Sigmoid colon (tissue), 7 donors: Measurements from ENCODE around the gene ACTN1. TPM values are rescaled to one million over a fixed set of nuclear protein-coding genes. Genes with fewer than 3 reads are reported as not detected.

Experiments
- DNase-seq: peaks from one replicate; pipeline ENCODE4 v3.0.0-alpha.2; 2019
- H3K27ac ChIP-seq, 4 donors: fragments of 200-600 bp; sonication (generic); one replicate each; pipeline ENCODE4 v1.5.1; 2016 to 2019; ENCODE audit warnings: mild to moderate bottlenecking in 1 of 4
- H3K27me3 ChIP-seq, 3 donors: fragments of 200-600 bp; sonication (generic); one replicate each; pipeline ENCODE4 v1.5.1; 2019; ENCODE audit warnings: mild to moderate bottlenecking in 1 of 3
- H3K36me3 ChIP-seq, 4 donors: fragments of 200-600 bp; sonication (generic); one replicate each; pipeline ENCODE4 v1.5.1; 2016 to 2019
- H3K4me1 ChIP-seq, 4 donors: fragments of 200-600 bp; sonication (generic); one replicate each; pipeline ENCODE4 v1.5.1; 2017 to 2019
- H3K4me3 ChIP-seq, 4 donors: fragments of 200-600 bp; sonication (generic); one replicate each; pipeline ENCODE4 v1.5.1; 2017 to 2019; ENCODE audit warnings: mild to moderate bottlenecking in 2 of 4, moderate library complexity in 1 of 4
- H3K9me3 ChIP-seq, 4 donors: fragments of 200-600 bp in 3 of 4; sonication (generic) in 3 of 4; one replicate each; pipeline versions ENCODE4 v1.5.1 to v1.6.1; 2013 to 2019
- CTCF ChIP-seq, 4 experiments: fragments of 450-650 bp in 3 of 4; fragments of 200-600 bp in 1 of 4; IDR thresholded peaks; one replicate each; pipeline ENCODE4 v1.5.1; 2016 to 2019; ENCODE audit warnings: antibody characterized with exemption in 4 of 4, mild to moderate bottlenecking in 3 of 4, moderate library complexity in 2 of 4
- EP300 ChIP-seq, 4 donors: sonication (generic); formaldehyde crosslinking; IDR thresholded peaks; one replicate each; pipeline ENCODE4 v1.6.1; 2017; ENCODE audit warnings: antibody characterized with exemption in 4 of 4
- POLR2A ChIP-seq, 2 donors: fragments of 450-650 bp; IDR thresholded peaks; one replicate each; pipeline ENCODE4 v1.6.1; 2016; ENCODE audit warnings: antibody characterized with exemption in 2 of 2, mild to moderate bottlenecking in 2 of 2, moderate library complexity in 2 of 2
- POLR2AphosphoS5 ChIP-seq, 4 donors: sonication (generic); formaldehyde crosslinking; IDR thresholded peaks; one replicate each; pipeline ENCODE4 v1.6.1; 2017; ENCODE audit warnings: antibody characterized with exemption in 4 of 4
- WGBS, 2 donors: extraction: QIAGEN DNeasy Blood & Tissue Kit; methylation state at CpG; one replicate each; pipeline ENCODE4 v1.1.7; 2013; 5-methylcytosine and 5-hydroxymethylcytosine counted together
- intact Hi-C: fragments of 100-400 bp; cut with DNase I; formaldehyde crosslinking; loops from one replicate; pipeline ENCODE4 v1.15.1; 2023
- polyA plus RNA-seq, 3 donors: library from polyadenylated mRNA; stranded (reverse); fragments of 200-250 nt; gene quantifications; one replicate each; pipeline ENCODE4 v1.2.3, GENCODE V29; 2013
- total RNA-seq, 4 donors: library from RNA; depleted of rRNA; stranded (reverse); fragments of >200 nt; gene quantifications; one replicate each; pipeline ENCODE4 v1.1.0, GENCODE V29; 2016
- donor health status: healthy with polysubstance abuse.
- donor health status: Bipolar disorder and iron deficiency.
- donor health status: healthy.

ACTN1 gene
- total and polyA plus RNA-seq, 7 donors = 20.1 to 1,069 (median 372) TPM

- 95% methylated on average over 20 of the region's 20 CpGs for WGBS, 2 donors
- peak; percentile 86 for DNase-seq
- Histone ChIP-seq H3K27ac (peak overlapping the region; percentile 82 to 100 (median 99)), H3K4me3 (no peak overlapping the region), H3K27me3 (no peaks in the 10 kb centered on the region), H3K36me3 (peaks cover 56 to 85% (median 80%) of the 10 kb centered on the region in 4 donors), H3K9me3 (no peaks in the 10 kb centered on the region), H3K4me1 (peaks cover 0 to 85% (median 79%) of the 10 kb centered on the region in 4 donors)
- TF ChIP-seq POLR2A (IDR thresholded peaks at IDR 0.05) = no peak
- TF ChIP-seq POLR2AphosphoS5 (IDR thresholded peaks at IDR 0.05) = peak in 3 of 4 donors; percentile 22 to 28 (median 25)
- intact Hi-C loops = no loop called here
Measured at GRCh38 chr14:68888025-68888850, 90.9 kb downstream of the ACTN1 start.

GRCh38 chr14:68886109-68886434 lies 93.0 kb downstream of the ACTN1 start:
- peaks cover 0 to 75% (median 69%) of the 10 kb centered on the region in 4 donors for H3K4me1 ChIP-seq
- TF ChIP-seq CTCF (IDR thresholded peaks at IDR 0.05) (no peak), POLR2AphosphoS5 (IDR thresholded peaks at IDR 0.05) (peak; percentile 10 to 73 (median 48)), EP300 (IDR thresholded peaks at IDR 0.05) (peak in 1 of 4 donors; percentile 19)
- 67 to 68% methylated on average over 4 of the region's 4 CpGs for WGBS, 2 donors
- H3K9me3 ChIP-seq = no peaks in the 10 kb centered on the region
- no peak overlapping the region for H3K4me3 ChIP-seq
- peak; percentile 81 for DNase-seq
- H3K36me3 ChIP-seq = peaks cover 59 to 85% (median 82%) of the 10 kb centered on the region in 4 donors
- peak overlapping the region; percentile 74 to 100 (median 99) for H3K27ac ChIP-seq
- no peaks in the 10 kb centered on the region for H3K27me3 ChIP-seq
- intact Hi-C loops = no loop called here

- peak; percentile 63 for DNase-seq
- 96 to 97% methylated on average over 22 of the region's 22 CpGs for WGBS, 2 donors
- intact Hi-C loops = no loop called here
- TF ChIP-seq CTCF (IDR thresholded peaks at IDR 0.05) (no peak), POLR2A (IDR thresholded peaks at IDR 0.05) (no peak), POLR2AphosphoS5 (IDR thresholded peaks at IDR 0.05) (no peak), EP300 (IDR thresholded peaks at IDR 0.05) (no peak)
- H3K27me3 ChIP-seq = no peaks in the 10 kb centered on the region
- H3K27ac ChIP-seq = peak overlapping the region; percentile 74 to 100 (median 99)
- no peaks in the 10 kb centered on the region for H3K9me3 ChIP-seq
- H3K4me3 ChIP-seq = no peak overlapping the region
- H3K4me1 ChIP-seq = peaks cover 0 to 75% (median 68%) of the 10 kb centered on the region in 4 donors
- peaks cover 61 to 85% (median 82%) of the 10 kb centered on the region in 4 donors for H3K36me3 ChIP-seq
Measured at GRCh38 chr14:68885226-68886108, 93.6 kb downstream of the ACTN1 start.

- WGBS, 2 donors = 78 to 82% methylated on average over 10 of the region's 10 CpGs
- no peaks in the 10 kb centered on the region for H3K27me3 ChIP-seq
- H3K27ac ChIP-seq = peak overlapping the region; percentile 74 to 100 (median 99)
- no peaks in the 10 kb centered on the region for H3K9me3 ChIP-seq
- H3K4me1 ChIP-seq = peaks cover 0 to 76% (median 69%) of the 10 kb centered on the region in 4 donors
- H3K4me3 ChIP-seq = no peak overlapping the region
- intact Hi-C loops = no loop called here
- peak; percentile 93 for DNase-seq
- peaks cover 62 to 85% (median 82%) of the 10 kb centered on the region in 4 donors for H3K36me3 ChIP-seq
- TF ChIP-seq POLR2AphosphoS5 (IDR thresholded peaks at IDR 0.05) (peak in 3 of 4 donors; percentile 43 to 70 (median 52)), CTCF (IDR thresholded peaks at IDR 0.05) (no peak), EP300 (IDR thresholded peaks at IDR 0.05) (peak in 1 of 4 donors; percentile 49)
Measured at GRCh38 chr14:68884031-68885030, 94.8 kb downstream of the ACTN1 start.
